Measurements from ENCODE around the gene TUBE1. TPM values are rescaled to one million over a fixed set of nuclear protein-coding genes. Genes with fewer than 3 reads are reported as not detected.

TUBE1 gene
- total and polyA plus RNA-seq, 2 of the 4 experiments (the other 2 are of a cell fraction) = 7.9 to 8.6 TPM

DNA sequence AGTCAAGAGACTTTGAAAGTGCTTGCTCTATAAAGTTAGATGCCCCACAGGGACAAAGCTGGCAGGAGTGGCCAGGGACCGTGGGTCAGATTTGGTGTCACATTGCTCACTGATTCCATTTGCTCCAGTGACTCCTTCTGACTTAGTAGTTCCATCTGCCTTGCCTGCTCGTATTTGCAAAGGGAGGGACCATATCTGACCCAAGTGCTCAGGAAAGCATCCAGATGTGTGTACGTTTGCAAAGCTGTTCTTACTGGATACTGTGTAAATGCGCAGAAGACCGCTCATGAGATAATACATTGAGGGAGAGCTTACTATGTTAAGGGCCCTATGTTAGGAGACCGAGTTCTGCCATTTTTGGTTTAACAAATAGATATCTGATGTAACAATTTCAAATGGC, 54.6 kb downstream of the TUBE1 start:
- Histone ChIP-seq H3K9me1 (ENCODE audit: insufficient read depth, low read length) (peaks cover 5% of the 10 kb centered on the region; the same call in 1 of the 2 replicates), H3K56ac (ENCODE audit: extremely low read depth, insufficient read depth, low read length) (no peak overlapping the region), H4K5ac (ENCODE audit: low read depth, low read length) (no peak overlapping the region), H3K9me3 (ENCODE audit: control insufficient read depth, insufficient read depth, low read length) (no peaks in the 10 kb centered on the region), H3K18ac (ENCODE audit: low read depth, low read length) (no peak overlapping the region), H2BK20ac (ENCODE audit: low read depth, low read length) (no peak overlapping the region), H3K79me1 (ENCODE audit: low read depth in 1 of 2, low read length in 2 of 2) (no peaks in the 10 kb centered on the region), H3K4ac (ENCODE audit: low read depth, low read length) (no peak overlapping the region), H2BK120ac (ENCODE audit: low read depth, low read length) (no peak overlapping the region), H2BK5ac (ENCODE audit: low read depth, low read length, poor library complexity, severe bottlenecking) (no peak overlapping the region), H2BK15ac (ENCODE audit: low read depth, low read length) (no peak overlapping the region), H3K4me1 (ENCODE audit: control insufficient read depth, insufficient read depth, low read length) (no peaks in the 10 kb centered on the region), H3K9ac (ENCODE audit: low read depth, low read length) (no peak overlapping the region), H4K91ac (ENCODE audit: insufficient read depth, low read depth, low read length) (no peak overlapping the region), H3K4me3 (ENCODE audit: insufficient read depth, low read depth, low read length) (no peak overlapping the region), H3K14ac (replicated peaks; ENCODE audit: low read depth, low read length) (no peak overlapping the region), H3K27ac (ENCODE audit: insufficient read depth, low read length) (no peak overlapping the region), H3K27me3 (ENCODE audit: control insufficient read depth, insufficient read depth, low read length) (peaks cover 15% of the 10 kb centered on the region), H2AFZ (replicated peaks; ENCODE audit: low read length, poor library complexity) (no peak overlapping the region), H4K20me1 (ENCODE audit: insufficient read depth, low read length) (no peaks in the 10 kb centered on the region), H3K23ac (ENCODE audit: low read depth, low read length) (no peak overlapping the region), H3K4me2 (ENCODE audit: low read depth, low read length) (no peak overlapping the region), H2AK5ac (ENCODE audit: low read depth, low read length) (no peak overlapping the region), H3K36me3 (ENCODE audit: control insufficient read depth, insufficient read depth, low read length) (no peaks in the 10 kb centered on the region), H4K8ac (ENCODE audit: low read depth in 2 of 2, low read length in 2 of 2) (no peak overlapping the region), H2AK9ac (replicated peaks; ENCODE audit: low read depth, low read length, poor library complexity) (no peak overlapping the region)
- intact Hi-C loops (cut with micrococcal nuclease) (no loop called here), dilution Hi-C loops (cut with HindIII; ENCODE audit: low sequenced_read_pairs, unreplicated experiment) (no loop called here), in situ Hi-C loops (cut with MboI; ENCODE audit: low sequenced_read_pairs) (loop anchor here (25.0 kb wide), 2 partner anchors 670 to 995 kb away; no protein-coding TSS in a partner anchor)
- ATAC-seq (ENCODE audit: low read depth) (no peak), DNase-seq (no peak)
- CTCF ChIA-PET = no interaction called here
- BruUV-seq (replicated peaks) = no TSS peak
- TF ChIP-seq BHLHE40 (IDR thresholded peaks at IDR 0.05; ENCODE audit: low read depth, low read length) (no peak), RFX5 (IDR thresholded peaks at IDR 0.05; ENCODE audit: low read depth, low read length) (no peak), FOS (IDR thresholded peaks at IDR 0.05; ENCODE audit: low read depth, low read length) (no peak), RAD21 (IDR thresholded peaks at IDR 0.05; ENCODE audit: low read length) (no peak), MAFK (IDR thresholded peaks at IDR 0.05; ENCODE audit: low read depth, low read length) (no peak), CHD1 (IDR thresholded peaks at IDR 0.05; ENCODE audit: low read depth, low read length) (no peak), POLR2A (IDR thresholded peaks at IDR 0.05; ENCODE audit: low read depth, low read length) (no peak), CEBPB (IDR thresholded peaks at IDR 0.05; ENCODE audit: low read depth, low read length) (no peak), RCOR1 (IDR thresholded peaks at IDR 0.05; ENCODE audit: insufficient replicate concordance, low read length) (no peak)
- TF ChIP-seq, protein P1, sequence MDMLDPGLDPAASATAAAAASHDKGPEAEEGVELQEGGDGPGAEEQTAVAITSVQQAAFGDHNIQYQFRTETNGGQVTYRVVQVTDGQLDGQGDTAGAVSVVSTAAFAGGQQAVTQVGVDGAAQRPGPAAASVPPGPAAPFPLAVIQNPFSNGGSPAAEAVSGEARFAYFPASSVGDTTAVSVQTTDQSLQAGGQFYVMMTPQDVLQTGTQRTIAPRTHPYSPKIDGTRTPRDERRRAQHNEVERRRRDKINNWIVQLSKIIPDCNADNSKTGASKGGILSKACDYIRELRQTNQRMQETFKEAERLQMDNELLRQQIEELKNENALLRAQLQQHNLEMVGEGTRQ (IDR thresholded peaks at IDR 0.05; ENCODE audit: low read depth, low read length) = no peak
- WGBS, 2 experiments (ENCODE audit: extremely low coverage in 2 of 2, insufficient read length in 1 of 2) = 63% methylated on average over 1 of the region's 6 CpGs; no CpG with 5 or more reads in 1 of the 2 experiments
- POLR2A ChIA-PET (ENCODE audit: unreplicated experiment) = no interaction called here

Measured in IMR-90 (cell line).